DND-41 (cell line): ENCODE results near the gene PIGQ.

Source experiments
- ATAC-seq: fragments of 200-7000 bp; cut with Tn5 transposase; 3 replicates; pipeline ENCODE4 v1.9.1; 2021; ENCODE audit warnings: low read depth; ENCODE audit not compliant: insufficient read depth
- DNase-seq: peaks from one replicate; pipeline ENCODE4 v3.0.0-alpha.2; 2020
- H2AFZ ChIP-seq: 2 replicates; pipeline ENCODE4 v1.6.0; 2012; ENCODE audit warnings: low read depth, low read length
- H3K27ac ChIP-seq: 2 replicates; pipeline ENCODE4 v1.5.1; 2012; ENCODE audit warnings: low read length, inconsistent platforms
- H3K27me3 ChIP-seq: fragments of 200-600 bp; sonication (generic); 2 replicates; pipeline ENCODE4 v1.6.0; 2012; ENCODE audit warnings: low read length, mild to moderate bottlenecking, inconsistent platforms; ENCODE audit not compliant: insufficient read depth, poor library complexity
- H3K36me3 ChIP-seq: 2 replicates; pipeline ENCODE4 v1.5.1; 2012; ENCODE audit warnings: low read length, inconsistent platforms; ENCODE audit not compliant: insufficient read depth
- H3K4me1 ChIP-seq: 2 replicates; pipeline ENCODE4 v1.5.1; 2012; ENCODE audit warnings: mild to moderate bottlenecking, low read length; ENCODE audit not compliant: insufficient read depth
- H3K4me2 ChIP-seq: 2 replicates; pipeline ENCODE4 v1.6.0; 2012; ENCODE audit warnings: mild to moderate bottlenecking, moderate library complexity, low read length, inconsistent platforms; ENCODE audit not compliant: insufficient read depth
- H3K4me3 ChIP-seq, 2 experiments: fragments of 200-600 bp in 1 of 2; shearing (Covaris generic) in 1 of 2; 2 replicates each; pipeline ENCODE4 v1.5.1; 2012 to 2016; ENCODE audit warnings: inconsistent platforms in 2 of 2, low read length in 2 of 2, mild to moderate bottlenecking in 2 of 2, low read depth in 1 of 2, moderate library complexity in 1 of 2
- H3K79me2 ChIP-seq: 2 replicates; pipeline ENCODE4 v1.6.0; 2012; ENCODE audit warnings: low read length, inconsistent platforms; ENCODE audit not compliant: insufficient read depth
- H3K9ac ChIP-seq: 2 replicates; pipeline ENCODE4 v1.6.0; 2012; ENCODE audit warnings: low read depth, mild to moderate bottlenecking, inconsistent platforms, low read length, moderate library complexity
- H3K9me3 ChIP-seq: 2 replicates; pipeline ENCODE4 v1.5.1; 2012; ENCODE audit warnings: low read length, moderate library complexity, mild to moderate bottlenecking, inconsistent platforms; ENCODE audit not compliant: insufficient read depth, severe bottlenecking
- H4K20me1 ChIP-seq: 2 replicates; pipeline ENCODE4 v1.6.0; 2012; ENCODE audit warnings: low read length; ENCODE audit not compliant: insufficient read depth
- CTCF ChIP-seq: IDR thresholded peaks from 2 replicates; pipeline ENCODE4 v1.5.1; 2012; ENCODE audit warnings: borderline replicate concordance, low read length, moderate library complexity, mild to moderate bottlenecking; ENCODE audit not compliant: poor library complexity, severe bottlenecking; ENCODE audit errors: extremely low read depth
- EZH2 ChIP-seq: IDR thresholded peaks from 3 replicates; pipeline ENCODE4 v1.6.1; 2012; ENCODE audit warnings: borderline replicate concordance, low read depth, mild to moderate bottlenecking, moderate library complexity, low read length, inconsistent platforms; ENCODE audit not compliant: severe bottlenecking

PIGQ gene

GRCh38 chr16:522320-523096 is 47.3 kb upstream of the PIGQ start:
- peaks cover 34% of the 10 kb centered on the region for H3K36me3 ChIP-seq
- TF ChIP-seq CTCF: no peak
- no peak for TF ChIP-seq EZH2

GRCh38 chr16:523097-523741 is 46.5 kb upstream of the PIGQ start:
- peaks cover 23% of the 10 kb centered on the region for H3K79me2 ChIP-seq
- ATAC-seq (no peak), DNase-seq (no peak)
- no peak overlapping the region for H3K4me3 ChIP-seq
- H4K20me1 ChIP-seq: peaks cover 28% of the 10 kb centered on the region
- no peak overlapping the region for H2AFZ ChIP-seq
- no peak overlapping the region for H3K9ac ChIP-seq
- peaks cover 34% of the 10 kb centered on the region for H3K36me3 ChIP-seq
- no peak overlapping the region for H3K4me2 ChIP-seq
- H3K4me1 ChIP-seq: peaks cover 17% of the 10 kb centered on the region
- no peak overlapping the region for H3K27ac ChIP-seq
- no peaks in the 10 kb centered on the region for H3K9me3 ChIP-seq
- no peaks in the 10 kb centered on the region for H3K27me3 ChIP-seq
- TF ChIP-seq EZH2 (no peak), CTCF (no peak)

More at GRCh38 chr16:522320-523096, 47.3 kb upstream of the PIGQ start:
- H3K4me2 ChIP-seq: no peak overlapping the region
- H4K20me1 ChIP-seq: peaks cover 28% of the 10 kb centered on the region
- no peaks in the 10 kb centered on the region for H3K27me3 ChIP-seq
- H2AFZ ChIP-seq: no peak overlapping the region
- peaks cover 17% of the 10 kb centered on the region for H3K4me1 ChIP-seq
- H3K79me2 ChIP-seq: peaks cover 17% of the 10 kb centered on the region
- DNase-seq (no peak), ATAC-seq (no peak)
- H3K27ac ChIP-seq: no peak overlapping the region
- no peak overlapping the region for H3K4me3 ChIP-seq
- no peak overlapping the region for H3K9ac ChIP-seq
- H3K9me3 ChIP-seq: no peaks in the 10 kb centered on the region

GRCh38 chr16:524274-525040 is 45.3 kb upstream of the PIGQ start:
- Histone ChIP-seq H3K27ac (no peak overlapping the region), H3K27me3 (no peaks in the 10 kb centered on the region)

More at GRCh38 chr16:524274-525040, 45.3 kb upstream of the PIGQ start:
- Histone ChIP-seq H3K36me3 (peaks cover 27% of the 10 kb centered on the region), H3K4me1 (peaks cover 27% of the 10 kb centered on the region), H3K79me2 (peaks cover 36% of the 10 kb centered on the region), H4K20me1 (peaks cover 40% of the 10 kb centered on the region), H3K9me3 (no peaks in the 10 kb centered on the region), H3K4me3 (no peak overlapping the region), H2AFZ (no peak overlapping the region), H3K4me2 (0 out of 2 replicates have a peak overlapping the region, but pooled peaks have one; percentile 80), H3K9ac (no peak overlapping the region)
- no peak for DNase-seq
- TF ChIP-seq EZH2: no peak
- TF ChIP-seq CTCF: no peak
- ATAC-seq: no peak
